Erythroblast (primary cell): ENCODE results near the gene RAMP1.
"Not testable (repeated sequence)": the region's sequence is repeated elsewhere in the genome, so short reads cannot be mapped to it uniquely, and the experiment has no call there.

ENCODE experiments used
- DNase-seq, 2 experiments: peaks; one replicate each; lab custom pipeline; 2025; lab: John Stamatoyannopoulos, UW
- GATA1 ChIP-seq: IDR thresholded peaks from 2 replicates; pipeline ENCODE4 v1.6.1; 2011; ENCODE audit warnings: low read depth, mild to moderate bottlenecking, control low read depth, low read length, moderate library complexity
- POLR2A ChIP-seq: IDR thresholded peaks from 2 replicates; pipeline ENCODE4 v1.6.1; 2011; ENCODE audit warnings: mild to moderate bottlenecking, low read length

The RAMP1 gene

GRCh38 chr2:237940828-237941227 lies 81.4 kb downstream of the RAMP1 start:
- peak; percentile 39 to 47 for DNase-seq
- TF ChIP-seq GATA1 (no peak), POLR2A (no peak)

- no peak for DNase-seq
- TF ChIP-seq POLR2A = no peak
- no peak for TF ChIP-seq GATA1
These were observed 81.8 kb downstream of the RAMP1 start for GRCh38 chr2:237941239-237941638.

- no peak for TF ChIP-seq POLR2A
- no peak for TF ChIP-seq GATA1
- no peak for DNase-seq
These were observed 83.1 kb downstream of the RAMP1 start for GRCh38 chr2:237942513-237942899.

- TF ChIP-seq GATA1 = no peak
- no peak for TF ChIP-seq POLR2A
- no peak for DNase-seq
These were observed 84.1 kb downstream of the RAMP1 start for GRCh38 chr2:237943395-237944094.

GRCh38 chr2:237944302-237944701 lies 84.9 kb downstream of the RAMP1 start:
- DNase-seq = peak; percentile 57 to 72
- TF ChIP-seq POLR2A = no peak
- no peak for TF ChIP-seq GATA1

- no peak for DNase-seq
- TF ChIP-seq POLR2A (no peak), GATA1 (no peak)
These were observed 87.0 kb downstream of the RAMP1 start for GRCh38 chr2:237946423-237946822.

GRCh38 chr2:237951354-237951753 lies 91.9 kb downstream of the RAMP1 start:
- not testable (repeated sequence) for DNase-seq

- TF ChIP-seq GATA1 (no peak), POLR2A (no peak)
- no peak for DNase-seq
These were observed 92.5 kb downstream of the RAMP1 start for GRCh38 chr2:237951878-237952277.

- TF ChIP-seq POLR2A (no peak), GATA1 (no peak)
- no peak for DNase-seq
These were observed 93.4 kb downstream of the RAMP1 start for GRCh38 chr2:237952851-237953250.

- TF ChIP-seq POLR2A (no peak), GATA1 (no peak)
- DNase-seq = peak; percentile 84 to 87
These were observed 96.4 kb downstream of the RAMP1 start for GRCh38 chr2:237955640-237956401.

GRCh38 chr2:237956402-237956736 lies 96.9 kb downstream of the RAMP1 start:
- TF ChIP-seq POLR2A (no peak), GATA1 (no peak)
- peak; percentile 45 to 55 for DNase-seq

GRCh38 chr2:237961637-237962036 lies 102.2 kb downstream of the RAMP1 start:
- DNase-seq = no peak
- TF ChIP-seq POLR2A (no peak), GATA1 (no peak)
